Erythroblast (primary cell): ENCODE results near the gene TCERG1L.

Experiments used
- GATA1 ChIP-seq: IDR thresholded peaks from 2 replicates; pipeline ENCODE4 v1.6.1; 2011; ENCODE audit warnings: low read depth, mild to moderate bottlenecking, control low read depth, low read length, moderate library complexity
- POLR2A ChIP-seq: IDR thresholded peaks from 2 replicates; pipeline ENCODE4 v1.6.1; 2011; ENCODE audit warnings: mild to moderate bottlenecking, low read length

- no peak for TF ChIP-seq POLR2A
- no peak for TF ChIP-seq GATA1
Measured at GRCh38 chr10:131201741-131202515, 109.6 kb downstream of the TCERG1L start.
